ENCODE data around the gene WDFY4.

WDFY4 gene

DNA sequence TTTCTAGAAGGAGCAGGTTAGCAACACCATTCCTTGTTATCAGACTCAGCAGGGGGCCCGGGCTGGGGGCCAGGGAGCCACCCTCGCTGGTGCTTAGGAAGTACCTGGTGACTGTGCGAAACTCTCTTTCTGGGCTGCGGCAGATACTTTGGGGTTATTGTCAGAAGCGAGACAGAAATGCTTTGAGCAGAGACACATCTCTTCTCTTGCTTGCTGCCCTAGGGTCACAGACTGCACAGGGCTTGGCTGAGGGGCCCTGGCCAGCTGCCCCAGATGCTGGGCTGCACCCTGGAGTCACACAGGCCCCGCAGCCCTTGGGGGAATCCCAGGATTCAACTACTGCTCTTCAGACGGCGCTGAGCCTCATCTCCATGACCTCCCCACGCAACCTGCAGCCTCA lies 91.9 kb downstream of the WDFY4 start:
- no peak for DNase-seq

DNA sequence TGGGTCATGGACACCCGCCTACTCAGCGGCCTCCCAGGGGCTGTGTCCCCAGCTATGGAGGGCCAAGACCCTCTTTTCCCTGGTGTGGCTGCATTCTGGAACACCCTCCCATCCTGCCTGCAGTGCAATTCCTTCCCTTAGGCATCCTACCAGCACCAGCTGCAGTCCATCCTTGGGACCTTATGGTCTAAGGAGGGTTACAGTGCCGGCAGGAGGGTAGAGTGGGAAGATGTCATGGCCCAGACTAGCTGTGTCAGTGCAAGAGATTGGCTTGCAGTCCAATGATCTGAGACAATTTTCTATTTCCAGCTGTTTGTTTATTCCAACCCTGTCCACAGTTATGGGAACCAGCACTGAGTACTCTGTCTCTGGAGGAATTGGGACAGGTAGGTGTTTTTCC lies 92.4 kb downstream of the WDFY4 start:
- DNase-seq = no peak

DNA sequence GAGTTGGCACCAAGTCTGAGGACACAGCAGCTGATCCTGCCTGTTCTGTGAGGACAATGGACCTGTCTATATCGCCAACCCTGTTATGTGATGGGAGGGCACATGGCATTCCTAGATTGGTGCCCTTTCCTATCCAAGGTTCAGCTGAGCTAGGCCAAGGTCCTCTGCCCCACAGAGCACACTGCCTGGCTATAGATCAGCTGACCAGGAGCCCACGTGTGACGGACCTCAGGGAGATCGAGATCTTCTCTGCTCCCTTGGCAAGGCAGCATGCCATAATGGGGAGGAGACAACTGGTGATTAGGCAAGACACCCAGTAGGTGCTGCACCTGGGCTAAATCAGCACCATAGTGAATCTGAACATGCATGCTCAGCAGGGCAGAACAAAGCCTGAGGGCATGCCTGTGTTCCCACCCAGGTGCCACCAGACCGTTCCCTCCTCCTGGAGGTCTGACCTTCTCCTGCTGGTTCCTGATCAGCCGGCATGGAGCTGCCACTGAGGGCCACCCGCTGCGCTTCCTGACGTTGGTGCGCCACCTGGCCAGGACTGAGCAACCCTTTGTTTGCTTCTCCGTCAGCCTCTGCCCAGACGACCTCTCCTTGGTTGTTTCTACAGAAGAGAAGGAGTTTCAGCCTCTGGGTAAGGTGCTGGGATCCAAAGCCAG lies 93.7 kb downstream of the WDFY4 start:
- no peak for DNase-seq

DNA sequence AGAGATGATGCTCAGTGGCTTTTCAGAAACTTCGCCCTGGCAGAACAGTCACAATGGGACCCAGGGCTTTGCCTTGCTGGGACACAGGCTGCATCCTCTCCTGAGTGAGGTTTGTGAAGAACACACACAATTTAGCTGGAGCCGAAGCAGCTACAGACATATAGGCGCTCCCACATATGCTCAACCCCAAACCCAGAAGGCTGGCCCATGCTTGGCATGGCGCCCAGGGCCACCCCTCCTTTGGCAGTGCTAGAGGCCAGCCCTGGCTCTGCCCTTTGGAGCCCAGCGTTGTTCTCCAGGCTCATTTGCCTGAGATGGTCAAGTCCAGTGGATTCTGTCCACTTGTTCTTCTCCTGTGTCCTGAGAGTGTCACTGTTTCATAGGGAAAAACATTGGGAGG lies 94.4 kb downstream of the WDFY4 start:
- DNase-seq = no peak

DNA sequence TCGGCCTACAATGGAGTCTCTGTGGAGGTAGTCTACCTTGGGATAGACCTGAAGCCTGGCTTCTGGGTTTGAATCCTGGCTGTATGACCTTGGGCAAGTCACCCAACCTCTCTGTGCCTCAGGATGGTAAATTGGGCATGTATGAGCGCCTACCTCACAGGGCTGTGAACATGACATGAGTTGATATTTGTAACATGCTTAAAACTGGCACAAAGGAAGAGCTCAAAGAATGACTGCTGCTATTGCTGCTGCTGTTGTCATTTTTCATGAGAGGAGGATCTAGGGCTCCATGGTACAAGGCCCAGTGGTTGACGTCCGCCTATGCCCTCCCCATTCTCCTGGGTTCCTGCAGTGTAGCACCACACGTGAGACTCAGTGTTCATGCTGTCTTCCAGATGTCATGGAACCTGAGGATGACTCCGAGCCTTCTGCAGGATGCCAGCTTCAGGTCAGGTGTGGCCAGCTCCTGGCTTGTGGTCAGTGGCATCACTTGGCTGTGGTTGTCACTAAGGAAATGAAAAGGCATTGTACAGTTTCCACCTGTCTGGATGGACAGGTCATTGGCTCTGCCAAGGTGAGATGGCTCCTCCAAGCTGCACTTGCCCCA lies 95.0 kb downstream of the WDFY4 start:
- DNase-seq = no peak

DNA sequence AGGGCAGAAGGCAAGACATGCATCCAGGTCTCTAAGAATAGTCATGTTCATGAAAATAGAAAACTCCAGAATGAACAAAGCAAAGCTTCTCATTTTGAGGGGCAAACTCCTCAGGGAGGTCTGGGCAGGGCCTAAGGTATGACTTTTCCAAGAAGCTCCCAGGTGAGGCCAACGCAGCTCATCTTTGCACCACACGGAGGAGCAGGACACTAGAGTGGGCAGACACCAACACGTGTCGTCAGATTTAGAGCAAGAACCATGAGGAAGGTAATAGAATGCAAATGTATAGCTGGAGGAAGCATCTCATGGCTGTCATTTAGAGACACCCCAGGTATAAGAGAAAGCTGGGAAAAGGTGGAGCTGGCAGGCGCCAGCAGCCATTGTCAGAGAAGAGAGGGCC lies 95.7 kb downstream of the WDFY4 start:
- DNase-seq = no peak

DNA sequence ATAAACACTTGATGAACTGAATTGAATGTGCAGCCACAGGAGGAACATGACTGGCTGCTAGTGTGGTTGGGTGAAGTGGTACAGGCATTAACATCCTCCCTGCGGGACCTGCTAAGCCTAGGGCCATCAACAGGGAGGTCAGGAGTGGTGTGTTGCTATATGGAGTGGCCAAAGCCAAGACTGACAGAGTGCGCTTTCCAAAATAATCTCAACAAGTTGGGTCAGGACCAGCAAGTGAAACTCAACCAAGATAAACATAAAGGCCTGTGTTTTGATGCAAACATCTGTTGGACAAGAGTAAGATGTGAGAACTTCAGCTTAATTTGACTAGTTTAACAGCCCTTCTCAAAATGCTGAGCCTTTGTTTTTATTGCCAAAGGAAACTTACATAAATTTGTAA lies 97.7 kb downstream of the WDFY4 start:
- no peak for DNase-seq

DNA sequence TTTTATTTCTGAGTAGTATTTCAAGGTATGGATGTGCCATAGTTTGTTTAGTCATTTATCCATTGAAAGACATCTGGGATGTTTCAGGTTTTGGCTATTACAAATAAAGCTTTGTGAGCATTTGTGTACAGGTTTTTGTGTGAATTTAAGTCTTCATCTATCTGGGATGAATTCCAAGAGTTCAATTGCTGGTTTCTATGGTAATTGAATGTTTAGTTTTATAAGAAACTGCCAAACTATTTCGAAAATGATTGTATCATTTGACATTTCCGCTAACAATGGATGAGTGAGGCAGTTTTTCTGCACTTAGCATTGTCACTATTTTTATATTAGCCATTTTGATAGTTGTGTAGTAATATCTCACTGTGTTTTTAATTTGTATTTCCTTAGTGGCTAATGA lies 99.4 kb downstream of the WDFY4 start:
- no peak for DNase-seq

DNA sequence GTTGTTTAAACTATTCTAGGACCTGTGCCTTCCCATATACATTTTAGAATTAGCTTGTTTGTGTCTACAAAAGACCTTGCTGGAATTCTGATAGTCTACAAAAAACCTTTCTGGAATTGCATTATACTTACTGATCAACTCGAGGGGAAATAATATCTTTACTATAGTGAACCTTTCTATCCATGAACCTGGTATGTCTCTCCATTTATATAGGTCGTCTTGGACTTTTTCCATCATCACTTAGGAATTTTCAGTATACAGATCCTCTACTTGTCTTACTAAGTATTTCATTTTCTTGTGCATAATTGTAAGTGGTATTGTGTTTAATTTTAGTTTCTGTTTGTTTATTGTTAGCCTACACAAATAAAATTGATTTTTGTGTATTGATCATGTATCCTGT lies 101.1 kb downstream of the WDFY4 start:
- no peak for DNase-seq

DNA sequence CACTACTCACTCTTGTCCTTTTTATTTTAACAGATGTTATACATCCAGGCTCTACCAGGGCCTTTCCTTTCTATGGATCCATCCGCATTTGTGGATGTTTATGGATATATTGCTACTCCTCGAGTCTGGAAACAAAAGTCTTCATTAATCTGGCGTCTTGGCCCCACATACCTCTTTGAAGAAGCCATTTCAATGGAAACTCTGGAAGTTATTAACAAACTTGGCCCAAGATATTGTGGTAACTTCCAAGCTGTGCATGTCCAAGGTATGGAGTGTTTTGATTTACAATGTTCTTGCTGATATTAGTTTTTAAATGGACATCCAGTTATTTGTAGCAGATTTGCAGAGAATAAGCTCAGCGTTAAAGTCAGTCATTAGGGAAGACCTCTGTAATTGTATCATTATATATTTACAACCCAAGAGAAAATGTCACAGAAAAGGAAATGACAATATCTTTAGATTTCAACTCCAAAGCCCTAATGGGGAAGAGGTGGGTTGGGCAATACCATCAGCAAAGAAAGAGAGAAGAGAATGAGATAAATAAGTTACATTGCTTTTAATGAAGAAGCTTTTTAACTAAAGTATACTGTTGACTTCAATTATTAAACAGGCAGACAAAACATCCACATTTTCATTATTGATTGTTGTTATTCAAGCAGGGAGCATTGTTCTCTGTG lies 102.1 kb downstream of the WDFY4 start:
- DNase-seq = no peak

DNA sequence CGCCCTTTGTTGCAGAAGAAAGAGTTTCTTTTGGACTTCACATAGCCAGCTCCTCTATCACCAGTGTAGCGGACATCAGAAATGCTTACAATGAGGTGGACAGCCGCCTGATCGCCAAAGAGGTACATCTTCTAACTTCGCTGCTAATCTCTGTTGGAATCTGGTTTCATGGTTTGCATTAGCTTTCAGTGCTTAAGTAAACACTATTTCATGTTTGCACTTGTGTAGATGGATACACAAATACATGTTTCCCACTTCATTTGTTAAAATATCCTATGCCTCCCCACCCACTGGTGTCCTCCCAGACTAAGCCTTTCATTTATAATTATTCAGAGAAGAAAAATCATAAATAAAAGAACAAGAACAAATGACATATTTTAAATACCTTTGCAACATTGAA lies 103.9 kb downstream of the WDFY4 start:
- no peak for DNase-seq

DNA sequence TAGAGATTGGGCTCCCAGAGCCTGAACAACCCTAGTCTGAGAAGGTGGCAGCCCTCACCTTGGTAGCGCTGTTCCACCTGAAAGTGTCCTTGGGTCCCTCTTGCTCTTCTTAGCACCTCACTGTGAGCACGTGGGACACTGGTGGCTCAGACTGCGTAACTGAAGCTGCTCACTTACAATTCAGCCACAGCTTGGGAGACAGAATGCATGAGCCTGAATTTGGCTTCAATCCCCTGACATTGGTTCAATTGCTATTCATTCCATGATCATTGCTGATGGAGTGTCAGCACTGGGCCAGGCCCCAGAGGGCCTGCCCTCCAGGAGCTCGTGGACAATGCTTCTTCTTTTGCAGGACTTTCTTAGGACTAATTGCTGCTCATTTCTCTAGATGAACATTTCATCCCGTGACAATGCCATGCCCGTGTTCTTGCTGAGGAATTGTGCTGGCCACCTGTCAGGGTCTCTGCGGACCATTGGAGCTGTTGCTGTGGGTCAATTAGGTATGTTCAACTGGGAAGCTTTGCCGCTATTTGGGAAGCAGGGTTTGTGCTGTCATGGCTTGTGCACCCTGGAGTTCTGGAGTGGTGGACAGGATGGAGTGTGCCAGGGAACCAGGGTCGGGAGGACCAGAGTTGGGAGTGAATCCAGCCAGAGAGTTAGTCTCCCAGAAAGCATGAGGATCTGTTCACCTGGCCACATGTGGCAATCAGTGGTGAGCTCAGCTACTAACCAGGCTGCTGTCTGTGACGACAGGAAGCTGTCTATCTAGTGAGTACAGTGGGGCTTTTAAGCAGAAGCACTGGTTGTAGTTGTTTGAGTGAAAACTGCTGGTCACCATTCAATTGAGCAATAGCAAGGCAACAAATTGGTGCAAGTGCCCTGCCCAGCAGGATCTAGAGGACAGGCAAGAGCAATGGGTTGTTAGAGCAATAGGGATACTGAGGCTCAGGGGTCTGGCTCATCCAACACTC lies 105.1 kb downstream of the WDFY4 start:
- DNase-seq = no peak

DNA sequence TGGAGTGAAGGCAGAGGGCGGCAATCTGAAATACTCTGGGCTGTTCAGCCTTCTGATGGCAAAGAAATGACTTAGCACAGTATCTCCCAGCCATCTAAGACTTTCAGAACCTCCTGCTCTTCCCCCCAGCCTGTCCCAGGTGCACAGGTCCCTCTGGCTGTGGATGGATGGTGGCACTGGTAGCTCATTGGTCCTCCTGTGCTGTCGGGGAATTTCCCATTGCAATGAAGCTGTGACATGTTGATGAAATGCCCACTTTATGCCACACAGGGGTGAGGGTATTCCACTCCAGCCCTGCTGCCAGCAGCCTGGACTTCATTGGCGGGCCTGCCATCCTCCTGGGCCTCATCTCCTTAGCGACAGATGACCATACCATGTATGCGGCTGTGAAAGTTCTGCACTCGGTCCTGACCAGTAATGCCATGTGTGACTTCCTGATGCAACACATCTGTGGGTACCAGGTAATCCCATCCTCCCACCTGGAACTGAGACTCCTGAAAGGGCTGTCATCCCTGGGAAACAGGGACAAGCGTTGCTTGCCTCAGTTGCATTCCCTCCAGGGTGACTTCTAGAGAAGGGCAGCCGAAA lies 105.9 kb downstream of the WDFY4 start:
- DNase-seq = no peak

DNA sequence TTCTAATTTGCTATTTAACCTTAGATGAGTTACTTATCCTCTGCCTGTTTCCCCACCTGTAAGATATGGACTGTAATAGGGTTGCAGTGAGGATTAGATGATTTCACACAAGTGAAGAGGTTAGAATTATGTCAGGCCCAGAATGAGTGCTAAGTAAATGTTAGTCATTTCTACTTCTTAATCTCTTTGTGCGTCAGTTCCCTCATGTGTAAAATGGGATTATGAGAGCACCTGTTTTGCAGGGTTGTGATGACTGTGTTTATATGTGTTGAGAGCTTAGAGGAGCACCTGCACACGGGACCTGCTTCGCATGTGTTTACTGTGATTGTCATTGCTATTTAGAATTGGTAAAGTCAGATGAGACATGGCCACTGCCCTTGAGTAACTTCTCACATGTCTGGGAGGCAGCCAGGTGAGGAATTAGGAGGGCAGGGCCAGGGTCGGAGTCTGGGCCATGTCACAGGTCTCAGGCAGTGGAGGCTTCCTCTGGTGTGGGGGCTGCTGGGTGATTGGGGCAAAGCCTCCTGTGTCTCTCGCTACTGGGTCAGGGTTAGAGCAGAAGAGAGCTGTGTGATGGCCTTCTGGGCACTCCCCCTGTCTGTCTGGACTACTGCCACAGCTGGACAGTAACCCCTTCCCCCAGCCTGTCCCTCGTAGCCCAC lies 106.7 kb downstream of the WDFY4 start:
- DNase-seq = no peak

DNA sequence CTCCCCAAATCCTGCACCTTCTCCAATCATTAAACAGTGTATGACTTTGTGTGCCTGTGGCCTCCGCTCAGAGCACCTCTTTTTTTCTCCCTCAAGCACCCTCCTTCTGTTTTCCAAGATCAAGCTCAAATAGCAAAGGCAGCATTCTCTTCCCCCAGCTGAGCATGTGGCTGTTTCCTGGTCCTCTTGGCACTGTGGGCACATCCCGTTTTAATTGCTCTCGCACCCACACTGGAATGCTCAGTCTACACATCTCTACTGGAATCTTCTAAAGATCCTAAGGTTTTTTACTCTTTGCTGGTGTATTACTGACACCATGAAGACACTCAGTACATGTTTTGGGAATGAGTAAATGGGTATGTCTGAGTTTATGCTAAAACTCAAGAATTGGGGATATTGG lies 107.4 kb downstream of the WDFY4 start:
- peak; percentile 13 for DNase-seq

DNA sequence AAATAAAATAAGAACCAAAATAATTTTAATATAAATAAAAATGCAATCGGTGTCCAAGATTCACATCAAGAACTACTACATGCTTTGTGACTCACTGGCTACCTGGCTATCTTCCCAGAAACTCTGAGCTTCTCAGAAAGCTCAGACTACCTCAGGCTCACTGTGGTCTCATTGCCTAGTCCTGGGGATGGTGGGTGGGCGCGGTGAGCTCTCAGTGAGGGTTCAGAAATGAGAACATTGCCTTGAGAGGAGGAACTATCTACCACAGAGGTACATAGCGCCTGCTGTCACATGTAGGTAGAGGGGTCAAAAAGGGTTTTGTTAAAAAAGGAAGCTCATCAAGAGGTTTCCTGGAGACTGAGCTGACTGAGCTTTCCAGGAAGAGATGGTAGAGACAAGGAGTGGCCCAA lies 108.0 kb downstream of the WDFY4 start:
- peak; percentile 76 for DNase-seq

DNA sequence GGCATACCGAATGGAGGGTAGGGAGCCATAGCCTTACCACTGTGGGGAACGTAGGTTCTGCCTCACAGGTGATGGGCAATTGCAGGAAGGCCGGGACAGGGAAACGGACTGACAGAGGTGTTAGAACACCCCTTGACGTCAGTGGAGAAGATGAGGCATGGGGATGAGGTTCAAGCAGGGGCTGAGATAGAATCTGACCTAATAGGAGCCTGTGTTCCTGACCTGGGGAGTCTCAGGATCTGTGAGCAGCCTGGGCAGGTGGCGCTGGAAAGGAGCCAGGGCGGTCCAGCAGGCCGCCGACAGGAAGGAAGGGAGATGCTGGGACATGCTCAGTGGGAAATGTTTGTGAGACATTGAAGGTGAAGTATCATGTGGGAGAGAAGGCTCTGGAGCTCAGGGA lies 109.4 kb downstream of the WDFY4 start:
- DNase-seq = no peak

DNA sequence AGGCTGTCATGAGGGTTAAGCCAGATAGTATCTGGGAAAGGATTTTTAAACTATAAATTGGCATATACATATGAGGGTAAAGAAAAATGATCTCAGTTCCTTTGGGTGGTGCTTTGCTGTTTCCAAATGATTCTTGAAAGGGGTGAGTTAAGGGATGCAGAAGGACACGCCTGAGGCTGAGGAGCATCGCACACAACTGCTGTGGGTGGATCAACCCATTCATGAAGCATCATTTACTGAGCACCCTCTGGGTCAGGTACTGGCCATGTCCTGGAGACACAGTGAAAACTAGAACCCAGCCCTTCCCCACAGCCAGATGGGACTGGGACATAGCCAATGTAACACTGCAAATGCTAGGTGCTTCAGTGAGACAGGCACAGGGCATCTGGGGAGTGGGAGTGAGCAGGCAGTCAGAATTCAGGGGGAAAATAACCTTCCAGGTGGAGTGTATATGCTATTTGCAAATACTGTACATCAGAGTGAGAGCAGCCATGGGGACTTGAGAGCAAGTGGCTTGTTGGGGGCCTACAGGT lies 112.1 kb downstream of the WDFY4 start:
- no peak for DNase-seq

DNA sequence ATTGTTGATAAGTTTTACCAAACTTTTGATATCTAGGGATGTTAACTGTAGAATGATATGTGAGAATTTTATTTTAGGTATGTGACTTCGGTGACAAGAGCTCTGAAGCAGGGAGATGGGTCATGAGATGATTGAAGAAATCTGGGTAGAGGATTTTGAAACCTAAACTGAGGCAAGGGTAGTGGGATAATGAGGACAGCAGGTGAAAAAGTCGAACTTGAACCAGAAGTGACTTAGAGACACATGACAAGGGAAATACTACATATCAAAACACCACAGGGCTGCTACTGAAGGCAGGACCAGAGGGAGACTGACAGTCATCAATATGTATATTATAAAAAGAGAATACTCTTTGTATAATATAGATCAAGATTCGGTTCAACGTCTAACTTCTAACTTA lies 113.2 kb downstream of the WDFY4 start:
- DNase-seq = no peak

DNA sequence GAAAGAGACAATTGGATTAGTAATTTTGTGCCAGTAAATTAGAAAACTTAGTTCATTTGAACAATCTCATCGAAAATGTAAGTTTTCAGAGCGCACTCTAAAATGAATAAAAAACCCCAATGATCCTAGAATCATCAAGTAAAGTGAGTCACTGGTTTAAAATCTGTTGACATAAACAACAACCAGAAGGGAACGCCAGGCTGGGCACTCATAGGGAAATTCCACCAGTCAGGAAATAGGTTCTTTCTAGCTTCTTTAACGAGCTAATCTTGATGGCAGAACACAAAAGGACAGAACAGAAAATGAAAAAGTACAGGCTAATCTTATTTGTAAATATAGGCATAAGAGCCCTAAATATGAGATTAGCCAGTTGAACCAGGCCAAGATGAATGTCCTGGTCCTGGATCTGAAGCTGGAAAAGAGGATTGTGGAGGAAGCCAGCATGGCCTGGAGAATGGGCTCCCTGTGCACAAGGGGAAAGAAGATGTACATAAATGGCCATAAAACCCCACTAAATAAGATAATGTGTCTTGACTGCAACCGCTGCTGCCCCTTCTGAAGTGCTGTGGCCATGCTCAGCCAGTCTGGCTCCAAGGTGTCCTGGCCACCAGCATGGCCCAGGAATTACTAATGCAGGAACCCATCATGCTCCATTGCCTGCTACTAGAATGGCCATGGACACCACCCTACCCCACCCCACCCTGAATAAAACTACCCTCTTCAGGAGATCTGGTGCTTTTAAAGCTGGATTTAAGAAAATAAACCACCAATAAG lies 114.0 kb downstream of the WDFY4 start:
- no peak for DNase-seq

DNA sequence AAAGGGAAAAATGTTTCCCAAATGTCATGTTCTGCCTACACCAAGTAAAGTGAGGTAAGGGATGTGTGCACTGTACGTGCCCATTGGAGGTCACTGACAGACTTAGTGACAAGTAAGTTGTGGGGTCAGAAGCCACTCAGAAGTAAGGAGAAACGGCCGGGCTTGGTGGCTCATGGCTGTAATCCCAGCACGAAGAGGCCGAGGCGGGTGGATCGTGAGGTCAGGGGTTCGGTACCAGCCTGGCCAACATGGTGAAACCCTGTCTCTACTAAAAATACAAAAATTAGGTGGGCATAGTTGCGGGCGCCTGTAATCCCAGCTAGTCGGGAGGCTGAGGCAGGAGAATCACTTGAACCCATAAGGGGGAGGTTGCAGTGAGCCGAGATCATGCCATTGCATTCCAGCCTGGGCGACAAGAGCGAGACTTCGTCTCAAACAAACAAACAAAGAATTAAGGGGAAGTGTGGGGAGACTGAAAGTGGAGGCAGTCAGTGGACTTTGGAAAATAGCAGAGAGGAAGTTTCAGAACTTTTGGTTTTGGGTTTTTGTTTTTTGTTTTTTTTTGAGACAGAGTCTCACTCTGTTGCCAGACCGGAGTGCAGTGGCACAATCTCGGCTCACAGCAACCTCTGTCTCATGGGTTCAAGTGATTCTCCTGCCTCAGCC lies 114.8 kb downstream of the WDFY4 start:
- DNase-seq = no peak

Measured in fibroblast of skin of right biceps (primary cell).